Bronchus fibroblast of lung (primary cell): Measurements from ENCODE around the gene GPHB5. TPM values are rescaled to one million over a fixed set of nuclear protein-coding genes. Genes with fewer than 3 reads are reported as not detected.

ENCODE experiments used
- total RNA-seq: library from RNA; depleted of rRNA; stranded (reverse); fragments of >200 nt; gene quantifications from 2 replicates; pipeline ENCODE4 v1.2.3, GENCODE V29; 2015

The GPHB5 gene, protein sequence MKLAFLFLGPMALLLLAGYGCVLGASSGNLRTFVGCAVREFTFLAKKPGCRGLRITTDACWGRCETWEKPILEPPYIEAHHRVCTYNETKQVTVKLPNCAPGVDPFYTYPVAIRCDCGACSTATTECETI
- not detected in 2 replicates for total RNA-seq

GRCh38 chr14:63318835-63319234, at the start of gene GPHB5:
TSS of gene GPHB5 (minus strand) at chr14:63318935. CDS start at chr14:63317849, 1,086 bp downstream.

Other genes starting within 250 kb of the GPHB5 start
- 0.59 and 2.4 TPM in 2 replicates for gene RHOJ, start 114.5 kb downstream of the GPHB5 start, total RNA-seq
- 9.8 and 12.8 TPM in 2 replicates for gene PPP2R5E, start 224.4 kb upstream of the GPHB5 start, total RNA-seq